ENCODE measurements around the gene TTLL7. TPM values are rescaled to one million over a fixed set of nuclear protein-coding genes. Genes with fewer than 3 reads are reported as not detected.
A peak's percentile ranks its signal among the peaks of the same experiment; 100 is the strongest.

TTLL7 gene
- total RNA-seq, 2 donors from 2014 or later = 24.7 to 26.6 TPM

DNA sequence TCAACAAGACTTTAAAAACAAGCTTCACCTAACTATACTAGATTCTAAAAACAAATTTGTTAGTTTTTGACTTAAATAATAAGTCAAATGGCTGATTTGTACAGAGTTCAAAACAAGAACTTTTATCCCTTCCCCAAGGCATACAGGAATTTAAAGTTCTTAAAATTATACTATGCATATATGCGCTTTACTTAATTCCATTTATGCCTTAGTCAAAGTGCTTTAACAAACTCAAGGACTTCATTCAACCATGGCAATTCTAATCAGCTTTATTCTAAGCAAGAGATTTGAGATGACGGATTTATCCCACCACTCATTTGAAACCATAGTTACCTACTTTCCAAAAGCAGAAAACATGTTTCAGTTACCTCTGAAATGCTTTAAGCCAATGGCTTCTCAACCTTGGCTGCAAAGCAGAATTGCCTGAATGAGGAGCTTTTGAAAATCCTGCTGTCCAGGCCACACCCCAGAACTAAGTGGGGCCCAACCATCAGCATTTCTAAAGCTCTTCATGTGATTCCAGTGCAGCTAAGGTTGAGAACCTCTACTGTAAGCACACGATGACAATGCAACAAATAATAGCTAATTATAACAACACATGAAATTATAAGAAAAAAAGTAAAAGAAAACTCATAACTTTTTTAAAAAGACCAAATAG, 44.6 kb downstream of the TTLL7 start:
- TF ChIP-seq, protein P1, sequence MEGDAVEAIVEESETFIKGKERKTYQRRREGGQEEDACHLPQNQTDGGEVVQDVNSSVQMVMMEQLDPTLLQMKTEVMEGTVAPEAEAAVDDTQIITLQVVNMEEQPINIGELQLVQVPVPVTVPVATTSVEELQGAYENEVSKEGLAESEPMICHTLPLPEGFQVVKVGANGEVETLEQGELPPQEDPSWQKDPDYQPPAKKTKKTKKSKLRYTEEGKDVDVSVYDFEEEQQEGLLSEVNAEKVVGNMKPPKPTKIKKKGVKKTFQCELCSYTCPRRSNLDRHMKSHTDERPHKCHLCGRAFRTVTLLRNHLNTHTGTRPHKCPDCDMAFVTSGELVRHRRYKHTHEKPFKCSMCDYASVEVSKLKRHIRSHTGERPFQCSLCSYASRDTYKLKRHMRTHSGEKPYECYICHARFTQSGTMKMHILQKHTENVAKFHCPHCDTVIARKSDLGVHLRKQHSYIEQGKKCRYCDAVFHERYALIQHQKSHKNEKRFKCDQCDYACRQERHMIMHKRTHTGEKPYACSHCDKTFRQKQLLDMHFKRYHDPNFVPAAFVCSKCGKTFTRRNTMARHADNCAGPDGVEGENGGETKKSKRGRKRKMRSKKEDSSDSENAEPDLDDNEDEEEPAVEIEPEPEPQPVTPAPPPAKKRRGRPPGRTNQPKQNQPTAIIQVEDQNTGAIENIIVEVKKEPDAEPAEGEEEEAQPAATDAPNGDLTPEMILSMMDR (IDR thresholded peaks at IDR 0.05) = no peak
- TF ChIP-seq POLR2A (IDR thresholded peaks at IDR 0.05) (no peak), POLR2AphosphoS5 (IDR thresholded peaks at IDR 0.05) (no peak)
- DNase-seq (ENCODE audit: low spot score) = no peak
- 97% methylated on average over 3 of the region's 3 CpGs for WGBS
- Histone ChIP-seq H3K36me3 (no peaks in the 10 kb centered on the region), H3K4me1 (replicated peaks) (no peaks in the 10 kb centered on the region), H3K4me3 (no peak overlapping the region), H3K27me3 (replicated peaks; ENCODE audit: insufficient read depth) (no peaks in the 10 kb centered on the region), H3K27ac (no peak overlapping the region), H3K9me3 (no peaks in the 10 kb centered on the region)
- intact Hi-C loops (cut with DNase I) = no loop called here

DNA sequence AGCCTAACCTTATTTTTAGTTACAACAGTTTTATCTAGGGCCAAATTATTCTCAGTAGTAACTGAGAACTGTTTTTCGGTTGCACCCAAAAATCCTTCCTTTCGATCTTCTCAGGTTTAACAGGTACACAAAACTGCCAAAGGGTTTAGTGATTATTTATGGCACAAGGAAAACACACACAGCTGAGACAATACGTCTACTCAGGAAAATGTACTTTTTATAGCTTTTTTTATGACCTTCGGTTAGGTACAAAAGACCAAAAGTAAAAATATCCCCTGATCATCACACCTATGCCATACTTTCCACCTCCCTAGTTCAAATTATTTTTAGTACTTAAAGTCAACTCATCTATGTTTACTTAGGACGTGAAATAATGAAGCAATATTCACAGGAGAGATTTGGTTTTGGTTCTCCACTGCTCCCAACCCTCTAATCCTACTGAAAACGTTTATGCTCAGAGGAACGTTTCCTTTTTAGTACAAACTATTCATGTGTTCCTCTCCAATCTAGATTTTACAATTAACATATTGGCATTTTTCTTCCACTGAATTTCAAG, 48.7 kb downstream of the TTLL7 start:
- DNase-seq (ENCODE audit: low spot score) = no peak
- Histone ChIP-seq H3K4me3 (no peak overlapping the region), H3K4me1 (replicated peaks) (no peaks in the 10 kb centered on the region), H3K27me3 (replicated peaks; ENCODE audit: insufficient read depth) (no peaks in the 10 kb centered on the region), H3K9me3 (no peaks in the 10 kb centered on the region), H3K36me3 (no peaks in the 10 kb centered on the region), H3K27ac (peak overlapping the region; percentile 5 to 17)
- 29% methylated on average over 7 of the region's 7 CpGs for WGBS
- intact Hi-C loops (cut with DNase I) = no loop called here
- TF ChIP-seq POLR2AphosphoS5 (IDR thresholded peaks at IDR 0.05) (no peak), POLR2A (IDR thresholded peaks at IDR 0.05) (no peak)
- TF ChIP-seq, protein P1 (IDR thresholded peaks at IDR 0.05) = no peak

DNA sequence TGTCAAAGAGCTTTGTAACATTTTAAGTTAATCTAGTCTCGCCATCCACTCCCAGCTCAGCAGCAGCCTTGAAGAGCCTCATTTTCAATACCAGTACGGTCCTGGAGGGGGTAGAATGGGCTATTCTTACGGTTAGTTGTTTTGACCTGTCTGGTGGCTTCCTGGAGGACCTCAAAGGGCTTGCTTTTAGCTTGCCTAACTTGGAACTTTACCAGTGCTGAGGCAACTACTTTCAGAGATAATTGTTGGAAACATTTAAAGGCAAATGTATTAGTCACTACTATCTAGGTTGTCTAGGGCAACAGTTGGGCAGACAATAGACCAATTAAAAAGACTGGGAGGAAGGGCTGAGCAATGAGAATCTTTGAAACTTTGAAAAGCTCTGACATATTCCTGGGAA, 56.0 kb downstream of the TTLL7 start:
- Histone ChIP-seq H3K4me1 (replicated peaks) (no peaks in the 10 kb centered on the region), H3K27ac (no peak overlapping the region), H3K9me3 (no peaks in the 10 kb centered on the region), H3K36me3 (no peaks in the 10 kb centered on the region), H3K27me3 (replicated peaks; ENCODE audit: insufficient read depth) (no peaks in the 10 kb centered on the region), H3K4me3 (no peak overlapping the region)
- intact Hi-C loops (cut with DNase I) = no loop called here
- TF ChIP-seq POLR2A (IDR thresholded peaks at IDR 0.05) (no peak), POLR2AphosphoS5 (IDR thresholded peaks at IDR 0.05) (no peak)
- TF ChIP-seq, protein P1 (IDR thresholded peaks at IDR 0.05) = no peak
- no peak for DNase-seq (ENCODE audit: low spot score)
- WGBS = 82% methylated on average over 3 of the region's 3 CpGs

DNA sequence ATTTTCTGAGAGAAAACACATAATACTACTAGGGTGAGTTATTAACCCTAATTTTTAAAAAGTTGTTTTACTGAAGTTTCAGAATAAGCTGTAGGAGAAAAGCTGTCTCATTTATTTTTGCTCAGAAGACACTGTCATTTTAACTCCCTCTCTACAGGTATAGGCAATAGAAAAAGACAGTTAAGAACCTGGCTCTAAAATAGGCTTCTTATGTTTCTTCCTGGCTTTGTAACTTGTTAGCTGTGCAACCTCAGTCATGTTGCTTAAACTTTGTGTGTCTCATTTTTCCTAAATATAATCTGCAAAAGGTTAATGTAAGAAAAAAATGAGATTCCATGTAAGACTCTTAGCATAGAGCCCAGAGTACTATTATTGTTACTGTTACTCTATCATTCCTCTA, 64.4 kb downstream of the TTLL7 start:
- no peak overlapping the region for H3K27ac ChIP-seq
- no peaks in the 10 kb centered on the region for H3K36me3 ChIP-seq
- DNase-seq (ENCODE audit: low spot score) = no peak
- no peaks in the 10 kb centered on the region for H3K9me3 ChIP-seq
- intact Hi-C loops (cut with DNase I) = loop anchor here (5.0 to 10.0 kb wide), 4 partner anchors 188 to 840 kb away; no protein-coding TSS in a partner anchor
- TF ChIP-seq, protein P1 (IDR thresholded peaks at IDR 0.05) = no peak
- TF ChIP-seq POLR2AphosphoS5 (IDR thresholded peaks at IDR 0.05) (no peak), POLR2A (IDR thresholded peaks at IDR 0.05) (no peak)
- no peaks in the 10 kb centered on the region for H3K27me3 ChIP-seq (replicated peaks; ENCODE audit: insufficient read depth)
- no peak overlapping the region for H3K4me3 ChIP-seq
- H3K4me1 ChIP-seq (replicated peaks) = no peaks in the 10 kb centered on the region

DNA sequence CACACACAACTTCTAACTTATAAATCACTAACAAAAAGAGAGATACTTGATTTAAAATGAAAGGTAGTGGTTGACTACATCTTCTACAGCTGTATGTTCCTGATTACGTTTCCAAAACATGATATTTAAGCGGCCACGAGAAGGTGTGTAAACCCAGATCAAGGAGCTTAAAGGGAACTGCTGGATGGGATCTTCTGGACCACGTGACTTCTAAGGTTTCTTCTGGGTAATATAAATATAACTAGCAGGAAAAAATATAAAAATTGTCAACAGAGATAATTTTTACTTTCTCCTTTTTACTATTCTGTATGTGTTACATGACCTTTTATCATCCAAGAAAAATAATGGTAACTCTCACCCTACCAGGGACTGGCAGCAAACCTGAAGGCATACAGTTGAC, 66.2 kb downstream of the TTLL7 start:
- intact Hi-C loops (cut with DNase I) = loop anchor here (5.0 to 10.0 kb wide), 4 partner anchors 190 to 842 kb away; no protein-coding TSS in a partner anchor
- H3K9me3 ChIP-seq = no peaks in the 10 kb centered on the region
- 82% methylated on average over 4 of the region's 4 CpGs for WGBS
- H3K4me3 ChIP-seq = no peak overlapping the region
- no peaks in the 10 kb centered on the region for H3K36me3 ChIP-seq
- no peak for DNase-seq (ENCODE audit: low spot score)
- H3K4me1 ChIP-seq (replicated peaks) = no peaks in the 10 kb centered on the region
- H3K27ac ChIP-seq = no peak overlapping the region
- no peaks in the 10 kb centered on the region for H3K27me3 ChIP-seq (replicated peaks; ENCODE audit: insufficient read depth)
- TF ChIP-seq POLR2A (IDR thresholded peaks at IDR 0.05) (no peak), POLR2AphosphoS5 (IDR thresholded peaks at IDR 0.05) (no peak)
- TF ChIP-seq, protein P1 (IDR thresholded peaks at IDR 0.05) = no peak

Measured in prostate gland (tissue), 2 donors.